GM20000 (cell line): ENCODE results near the gene SLC2A9.
"Not testable (repeated sequence)": the region's sequence is repeated elsewhere in the genome, so short reads cannot be mapped to it uniquely, and the experiment has no call there.

Experiments
- DNase-seq: peaks from one replicate; pipeline ENCODE4 v3.0.0; 2012; ENCODE audit warnings: low spot score
- TF ChIP-seq, protein P1 (sequence below): IDR thresholded peaks from 2 replicates; pipeline ENCODE4 v1.5.1; 2012; ENCODE audit warnings: mild to moderate bottlenecking, control low read depth; ENCODE audit errors: extremely low read depth, missing control alignments

The SLC2A9 gene

GRCh38 chr4:9811806-9812205, 209.5 kb downstream of the SLC2A9 start:
- no peak for DNase-seq
- TF ChIP-seq, protein P1, sequence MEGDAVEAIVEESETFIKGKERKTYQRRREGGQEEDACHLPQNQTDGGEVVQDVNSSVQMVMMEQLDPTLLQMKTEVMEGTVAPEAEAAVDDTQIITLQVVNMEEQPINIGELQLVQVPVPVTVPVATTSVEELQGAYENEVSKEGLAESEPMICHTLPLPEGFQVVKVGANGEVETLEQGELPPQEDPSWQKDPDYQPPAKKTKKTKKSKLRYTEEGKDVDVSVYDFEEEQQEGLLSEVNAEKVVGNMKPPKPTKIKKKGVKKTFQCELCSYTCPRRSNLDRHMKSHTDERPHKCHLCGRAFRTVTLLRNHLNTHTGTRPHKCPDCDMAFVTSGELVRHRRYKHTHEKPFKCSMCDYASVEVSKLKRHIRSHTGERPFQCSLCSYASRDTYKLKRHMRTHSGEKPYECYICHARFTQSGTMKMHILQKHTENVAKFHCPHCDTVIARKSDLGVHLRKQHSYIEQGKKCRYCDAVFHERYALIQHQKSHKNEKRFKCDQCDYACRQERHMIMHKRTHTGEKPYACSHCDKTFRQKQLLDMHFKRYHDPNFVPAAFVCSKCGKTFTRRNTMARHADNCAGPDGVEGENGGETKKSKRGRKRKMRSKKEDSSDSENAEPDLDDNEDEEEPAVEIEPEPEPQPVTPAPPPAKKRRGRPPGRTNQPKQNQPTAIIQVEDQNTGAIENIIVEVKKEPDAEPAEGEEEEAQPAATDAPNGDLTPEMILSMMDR: no peak

DNA sequence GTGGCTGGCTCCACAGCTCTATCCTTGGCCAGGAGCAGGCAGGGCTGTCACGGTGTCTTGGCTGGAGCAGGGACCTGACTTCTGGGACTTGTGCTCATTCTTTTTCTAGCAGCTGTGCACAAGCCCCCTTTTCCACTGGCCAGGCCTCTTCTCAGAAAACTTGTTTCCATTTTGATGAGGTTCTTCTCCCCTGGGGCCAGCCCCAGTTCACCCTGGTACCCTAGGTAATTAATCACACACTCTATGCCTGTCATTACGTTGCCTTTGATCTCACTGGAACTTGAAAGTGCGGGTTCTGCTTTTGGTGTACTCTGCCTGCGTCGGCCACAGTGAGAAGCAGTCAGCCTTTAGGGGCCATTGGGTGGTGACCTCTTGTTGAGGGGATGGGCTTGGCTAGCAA, 213.2 kb downstream of the SLC2A9 start:
- TF ChIP-seq, protein P1: no peak
- no peak for DNase-seq

DNA sequence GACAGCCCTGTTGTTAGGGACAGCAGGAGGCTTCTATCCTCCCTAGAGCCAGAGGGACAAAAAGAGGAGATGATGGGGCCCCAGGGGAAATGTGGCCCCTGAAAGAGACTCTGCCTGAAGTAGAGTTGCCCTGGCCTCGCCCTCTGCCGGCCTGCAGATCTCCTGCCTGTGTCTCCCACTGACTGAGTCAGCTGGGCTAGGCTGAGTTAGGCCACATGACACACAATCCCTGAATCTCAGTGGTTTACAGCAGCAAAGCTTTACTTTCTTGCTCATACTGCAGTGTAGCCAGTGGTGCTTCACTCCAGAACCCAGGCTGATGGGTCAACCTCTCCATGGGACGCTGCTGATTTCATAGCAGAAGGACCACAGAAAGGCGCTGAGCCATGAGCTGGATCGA, 216.4 kb downstream of the SLC2A9 start:
- no peak for DNase-seq
- TF ChIP-seq, protein P1: no peak

DNA sequence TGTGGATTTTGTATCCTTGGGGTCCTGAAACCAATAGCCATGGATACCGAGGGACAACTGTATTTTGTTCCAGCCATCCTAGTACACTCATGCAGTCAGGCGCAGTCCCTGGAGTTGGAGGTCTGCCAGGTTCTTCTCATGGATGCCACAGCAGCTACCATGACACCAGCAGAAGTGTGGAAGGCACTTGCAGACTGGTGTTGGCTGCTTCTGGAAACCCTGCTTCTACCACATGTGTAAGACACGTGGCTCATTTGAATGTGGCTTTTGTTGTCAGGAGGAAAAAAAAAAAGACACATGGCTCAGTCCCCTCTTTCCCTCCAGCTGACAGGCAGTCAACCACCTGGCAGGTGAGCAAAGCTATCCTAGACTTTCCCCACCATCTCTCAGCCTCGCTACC, 220.4 kb downstream of the SLC2A9 start:
- no peak for DNase-seq
- TF ChIP-seq, protein P1: no peak

DNA sequence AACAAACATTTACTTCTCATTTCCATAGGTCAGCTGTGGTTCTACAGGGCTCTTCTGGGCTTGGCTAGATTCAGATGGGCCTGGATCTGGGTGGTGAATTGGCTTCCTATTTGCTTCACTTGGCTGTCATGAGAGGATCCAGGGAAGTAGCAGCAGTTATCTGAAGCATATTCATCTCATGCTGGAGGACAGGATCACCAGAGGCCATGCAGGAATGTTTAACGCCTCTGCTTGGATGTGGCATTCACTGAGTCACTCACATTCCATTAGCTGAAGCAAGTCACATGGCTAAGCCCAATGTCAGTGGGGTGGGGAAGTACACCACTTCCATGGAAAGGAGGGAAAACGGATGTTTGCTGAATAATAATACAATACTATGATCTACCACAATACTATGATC, 224.7 kb downstream of the SLC2A9 start:
- DNase-seq: not testable (repeated sequence)

DNA sequence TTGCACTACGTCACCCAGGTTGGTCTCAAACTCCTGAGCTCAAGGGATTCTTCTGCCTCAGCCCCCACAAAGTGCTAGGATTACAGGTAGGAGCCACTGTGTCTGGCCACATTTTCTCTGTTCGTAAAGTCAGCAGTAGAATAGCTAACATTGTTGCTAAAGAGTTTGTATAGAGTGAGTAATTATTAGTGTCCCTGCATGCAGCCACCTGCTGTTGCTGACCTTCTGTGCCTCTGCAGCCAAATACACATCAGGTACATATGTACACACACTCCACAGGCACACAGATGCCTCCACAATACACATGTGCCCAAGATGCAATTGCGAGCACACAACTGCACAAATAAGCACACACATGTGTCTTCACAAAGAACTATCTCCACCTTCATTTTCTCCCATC, 228.9 kb downstream of the SLC2A9 start:
- TF ChIP-seq, protein P1: no peak
- DNase-seq: no peak

- not testable (repeated sequence) for DNase-seq
Observed at GRCh38 chr4:9785891-9786290, 235.4 kb downstream of the SLC2A9 start.

GRCh38 chr4:9782136-9782436, 239.2 kb downstream of the SLC2A9 start:
- TF ChIP-seq, protein P1: no peak
- no peak for DNase-seq
